DOHH2 (cell line): ENCODE data around the gene IPO13.
A peak's percentile ranks its signal among the peaks of the same experiment; 100 is the strongest.

Source experiments
- H3F3A ChIP-seq: fragments of 200-600 bp; sonication (generic), shearing (Covaris generic); 2 replicates; pipeline ENCODE4 v1.6.0; 2016; ENCODE audit warnings: antibody characterized with exemption, mild to moderate bottlenecking; ENCODE audit not compliant: control insufficient read depth, insufficient read depth
- H3K27ac ChIP-seq: fragments of 200-600 bp; sonication (generic); 2 replicates; pipeline ENCODE4 v1.5.1; 2014; ENCODE audit warnings: low read depth, mild to moderate bottlenecking, low read length, moderate library complexity
- H3K27me3 ChIP-seq: fragments of 200-600 bp; sonication (generic); 2 replicates; pipeline ENCODE4 v1.6.1; 2014; ENCODE audit warnings: mild to moderate bottlenecking, low read length, mixed read lengths; ENCODE audit not compliant: control insufficient read depth
- H3K36me3 ChIP-seq: fragments of 200-600 bp; sonication (generic); 2 replicates; pipeline ENCODE4 v1.6.1; 2014; ENCODE audit warnings: mild to moderate bottlenecking, low read length, moderate library complexity, mixed read lengths; ENCODE audit not compliant: control insufficient read depth
- H3K4me1 ChIP-seq: fragments of 200-600 bp; sonication (generic); 2 replicates; pipeline ENCODE4 v1.6.1; 2014; ENCODE audit warnings: mild to moderate bottlenecking, low read length, mixed read lengths; ENCODE audit not compliant: control insufficient read depth
- H3K4me2 ChIP-seq: fragments of 200-600 bp; sonication (generic); 2 replicates; pipeline ENCODE4 v1.6.0; 2014; ENCODE audit warnings: mild to moderate bottlenecking, low read length, moderate library complexity
- H3K4me3 ChIP-seq: fragments of 200-600 bp; sonication (generic); 2 replicates; pipeline ENCODE4 v1.5.1; 2014; ENCODE audit warnings: mild to moderate bottlenecking, low read length, mixed read lengths
- H3K79me2 ChIP-seq: fragments of 200-600 bp; sonication (generic); 2 replicates; pipeline ENCODE4 v1.6.1; 2014; ENCODE audit warnings: mild to moderate bottlenecking, low read length, mixed read lengths; ENCODE audit not compliant: control insufficient read depth
- H3K9me2 ChIP-seq: fragments of 200-600 bp; sonication (generic); replicated peaks from 2 replicates; pipeline ENCODE4 v1.6.1; 2014; ENCODE audit warnings: mild to moderate bottlenecking, low read length, mixed read lengths; ENCODE audit not compliant: control insufficient read depth
- H3K9me3 ChIP-seq: fragments of 200-600 bp; sonication (generic); 2 replicates; pipeline ENCODE4 v1.6.1; 2014; ENCODE audit warnings: antibody characterized with exemption, low read length, mixed read lengths; ENCODE audit not compliant: control insufficient read depth, insufficient read depth
- H4K20me1 ChIP-seq: fragments of 200-600 bp; sonication (generic); 2 replicates; pipeline ENCODE4 v1.6.0; 2014; ENCODE audit warnings: low read depth, mild to moderate bottlenecking, antibody characterized with exemption, low read length, moderate library complexity; ENCODE audit not compliant: control insufficient read depth, insufficient read depth
- EZH2phosphoT487 ChIP-seq: fragments of 200-600 bp; sonication (generic); IDR thresholded peaks from 2 replicates; pipeline ENCODE4 v1.6.1; 2017; ENCODE audit warnings: borderline replicate concordance, mild to moderate bottlenecking, antibody characterized with exemption, low read length, moderate library complexity, mixed read lengths
- TF ChIP-seq, protein P1 (sequence below): fragments of 200-600 bp; sonication (generic); IDR thresholded peaks from one replicate; pipeline ENCODE4 v1.5.1; 2014; ENCODE audit warnings: antibody characterized with exemption, mild to moderate bottlenecking, low read depth, low read length; ENCODE audit not compliant: poor library complexity, severe bottlenecking

The IPO13 gene

DNA sequence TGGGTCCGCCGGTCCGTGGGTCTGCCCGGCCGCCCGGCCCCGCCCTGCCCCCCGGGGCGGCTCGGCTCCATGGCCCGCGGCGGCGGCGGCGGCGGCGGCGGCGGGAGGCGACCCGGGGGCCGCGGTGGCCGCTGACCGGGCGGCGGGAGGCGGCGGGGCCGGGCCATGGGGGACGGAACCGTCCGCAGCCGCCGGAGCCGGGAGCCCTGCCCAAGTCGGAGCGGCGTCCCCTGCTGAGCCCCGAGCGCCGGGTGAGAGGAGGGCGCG, 32.4 kb downstream of the IPO13 start:
- TF ChIP-seq, protein P1, sequence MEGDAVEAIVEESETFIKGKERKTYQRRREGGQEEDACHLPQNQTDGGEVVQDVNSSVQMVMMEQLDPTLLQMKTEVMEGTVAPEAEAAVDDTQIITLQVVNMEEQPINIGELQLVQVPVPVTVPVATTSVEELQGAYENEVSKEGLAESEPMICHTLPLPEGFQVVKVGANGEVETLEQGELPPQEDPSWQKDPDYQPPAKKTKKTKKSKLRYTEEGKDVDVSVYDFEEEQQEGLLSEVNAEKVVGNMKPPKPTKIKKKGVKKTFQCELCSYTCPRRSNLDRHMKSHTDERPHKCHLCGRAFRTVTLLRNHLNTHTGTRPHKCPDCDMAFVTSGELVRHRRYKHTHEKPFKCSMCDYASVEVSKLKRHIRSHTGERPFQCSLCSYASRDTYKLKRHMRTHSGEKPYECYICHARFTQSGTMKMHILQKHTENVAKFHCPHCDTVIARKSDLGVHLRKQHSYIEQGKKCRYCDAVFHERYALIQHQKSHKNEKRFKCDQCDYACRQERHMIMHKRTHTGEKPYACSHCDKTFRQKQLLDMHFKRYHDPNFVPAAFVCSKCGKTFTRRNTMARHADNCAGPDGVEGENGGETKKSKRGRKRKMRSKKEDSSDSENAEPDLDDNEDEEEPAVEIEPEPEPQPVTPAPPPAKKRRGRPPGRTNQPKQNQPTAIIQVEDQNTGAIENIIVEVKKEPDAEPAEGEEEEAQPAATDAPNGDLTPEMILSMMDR, result no peak
- TF ChIP-seq EZH2phosphoT487, result no peak
- peaks cover 76% of the 10 kb centered on the region for H3K79me2 ChIP-seq
- no peaks in the 10 kb centered on the region for H3K9me3 ChIP-seq
- peak overlapping the region; percentile 94 for H3K4me2 ChIP-seq
- H3K4me1 ChIP-seq, result peaks cover 47% of the 10 kb centered on the region
- no peaks in the 10 kb centered on the region for H3K27me3 ChIP-seq
- peak overlapping the region; percentile 94 for H3K4me3 ChIP-seq
- peaks cover 10% of the 10 kb centered on the region; the same call in 1 of the 2 replicates for H4K20me1 ChIP-seq
- peaks cover 8% of the 10 kb centered on the region for H3F3A ChIP-seq
- no peaks in the 10 kb centered on the region for H3K9me2 ChIP-seq
- peaks cover 52% of the 10 kb centered on the region for H3K36me3 ChIP-seq
- H3K27ac ChIP-seq, result no peak overlapping the region

DNA sequence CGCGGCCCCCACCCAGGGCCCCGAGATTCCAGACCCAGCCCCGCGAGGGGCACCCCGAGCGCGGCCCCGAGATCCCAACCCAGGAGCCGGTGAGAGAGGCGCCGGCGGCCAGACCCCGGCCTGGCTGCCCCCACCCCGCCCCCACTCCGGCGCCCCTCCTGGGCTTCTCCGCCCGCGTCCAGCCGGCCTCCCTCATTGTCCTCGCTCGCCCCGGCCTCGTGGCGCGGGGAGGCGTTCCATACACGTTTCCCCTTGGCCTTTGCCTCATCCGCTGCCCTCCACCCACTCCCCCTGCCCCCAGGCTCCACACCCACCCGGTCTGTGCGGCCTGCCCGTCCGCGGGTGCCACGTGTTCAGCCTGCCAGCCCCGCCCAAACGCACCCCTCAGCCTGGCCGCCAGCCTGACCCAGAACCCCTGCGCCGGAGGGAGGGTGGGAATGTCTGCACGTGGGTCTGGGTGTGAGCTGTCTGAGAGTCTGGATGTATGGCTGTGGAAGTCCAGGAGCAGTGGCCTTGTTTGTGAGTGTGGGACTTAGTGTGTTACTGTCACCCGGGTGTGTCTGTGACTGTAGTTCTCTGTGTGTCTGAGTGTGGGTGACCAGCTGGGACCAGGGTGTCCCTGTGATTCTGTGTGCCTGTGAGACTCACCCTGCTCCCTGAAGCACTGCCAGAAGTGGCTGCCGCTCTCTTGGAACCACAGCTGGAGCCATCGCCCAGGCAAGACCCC, 32.9 kb downstream of the IPO13 start:
- H3K4me3 ChIP-seq, result peak overlapping the region; percentile 94
- no peaks in the 10 kb centered on the region for H3K9me2 ChIP-seq
- H3K4me2 ChIP-seq, result peak overlapping the region; percentile 94
- no peak overlapping the region for H3K27ac ChIP-seq
- no peaks in the 10 kb centered on the region for H3K27me3 ChIP-seq
- peaks cover 76% of the 10 kb centered on the region for H3K79me2 ChIP-seq
- TF ChIP-seq EZH2phosphoT487, result no peak
- TF ChIP-seq, protein P1, result no peak
- H3F3A ChIP-seq, result peaks cover 8% of the 10 kb centered on the region
- peaks cover 10% of the 10 kb centered on the region; the same call in 1 of the 2 replicates for H4K20me1 ChIP-seq
- no peaks in the 10 kb centered on the region for H3K9me3 ChIP-seq
- peaks cover 45% of the 10 kb centered on the region for H3K4me1 ChIP-seq
- H3K36me3 ChIP-seq, result peaks cover 54% of the 10 kb centered on the region

GRCh38 chr1:43980255-43981134, 33.7 kb downstream of the IPO13 start:
- peaks cover 68% of the 10 kb centered on the region for H3K79me2 ChIP-seq
- H3K27me3 ChIP-seq, result no peaks in the 10 kb centered on the region
- no peak for TF ChIP-seq EZH2phosphoT487
- TF ChIP-seq, protein P1, result no peak
- peak overlapping the region; percentile 94 for H3K4me2 ChIP-seq
- H3K27ac ChIP-seq, result no peak overlapping the region
- peaks cover 45% of the 10 kb centered on the region for H3K4me1 ChIP-seq
- H3F3A ChIP-seq, result peaks cover 8% of the 10 kb centered on the region
- peaks cover 53% of the 10 kb centered on the region for H3K36me3 ChIP-seq
- no peaks in the 10 kb centered on the region for H3K9me3 ChIP-seq
- peaks cover 10% of the 10 kb centered on the region; the same call in 1 of the 2 replicates for H4K20me1 ChIP-seq
- no peaks in the 10 kb centered on the region for H3K9me2 ChIP-seq
- peak overlapping the region; percentile 94 for H3K4me3 ChIP-seq
